ENCODE measurements around the gene DENND1A.

DNA sequence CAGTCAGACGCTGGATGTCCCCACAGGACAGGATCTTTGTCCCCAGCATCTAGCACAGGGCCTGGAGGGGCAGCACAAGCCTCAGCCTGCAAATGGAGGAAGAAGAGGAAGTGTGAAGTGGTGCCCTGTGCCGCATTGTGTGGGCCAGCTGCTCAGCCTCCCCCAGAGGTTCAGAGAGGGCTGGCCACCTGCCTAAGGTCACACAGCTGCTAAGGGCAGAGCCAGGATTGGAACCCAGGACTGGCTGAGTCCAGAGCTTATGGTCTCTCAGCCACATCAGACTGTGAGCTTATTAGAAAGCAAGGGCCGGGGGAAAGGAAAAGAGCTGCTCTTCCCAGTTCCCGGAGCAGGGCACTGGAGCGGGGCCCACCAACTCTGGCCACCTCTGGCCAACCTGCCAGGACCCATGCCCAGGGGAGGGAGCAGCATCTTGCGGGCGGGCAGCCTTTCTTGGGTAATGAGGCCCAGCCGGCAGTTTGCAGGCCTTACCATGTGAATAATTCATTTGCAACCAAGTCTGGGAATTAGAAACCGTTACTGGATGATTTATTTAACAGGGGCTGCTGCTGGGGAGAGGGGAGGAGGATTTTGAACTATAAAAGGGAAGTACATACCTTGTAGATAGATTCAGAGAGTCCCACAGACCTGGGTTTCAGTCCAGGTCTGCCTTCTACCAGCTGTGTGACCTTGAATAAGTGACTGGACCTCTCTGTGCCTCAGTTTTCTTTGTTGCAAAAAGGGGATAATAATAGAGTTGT, 585.6 kb downstream of the DENND1A start:
- TF ChIP-seq, protein P1, sequence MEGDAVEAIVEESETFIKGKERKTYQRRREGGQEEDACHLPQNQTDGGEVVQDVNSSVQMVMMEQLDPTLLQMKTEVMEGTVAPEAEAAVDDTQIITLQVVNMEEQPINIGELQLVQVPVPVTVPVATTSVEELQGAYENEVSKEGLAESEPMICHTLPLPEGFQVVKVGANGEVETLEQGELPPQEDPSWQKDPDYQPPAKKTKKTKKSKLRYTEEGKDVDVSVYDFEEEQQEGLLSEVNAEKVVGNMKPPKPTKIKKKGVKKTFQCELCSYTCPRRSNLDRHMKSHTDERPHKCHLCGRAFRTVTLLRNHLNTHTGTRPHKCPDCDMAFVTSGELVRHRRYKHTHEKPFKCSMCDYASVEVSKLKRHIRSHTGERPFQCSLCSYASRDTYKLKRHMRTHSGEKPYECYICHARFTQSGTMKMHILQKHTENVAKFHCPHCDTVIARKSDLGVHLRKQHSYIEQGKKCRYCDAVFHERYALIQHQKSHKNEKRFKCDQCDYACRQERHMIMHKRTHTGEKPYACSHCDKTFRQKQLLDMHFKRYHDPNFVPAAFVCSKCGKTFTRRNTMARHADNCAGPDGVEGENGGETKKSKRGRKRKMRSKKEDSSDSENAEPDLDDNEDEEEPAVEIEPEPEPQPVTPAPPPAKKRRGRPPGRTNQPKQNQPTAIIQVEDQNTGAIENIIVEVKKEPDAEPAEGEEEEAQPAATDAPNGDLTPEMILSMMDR (IDR thresholded peaks at IDR 0.05), result no peak
- no peak for TF ChIP-seq EP300 (IDR thresholded peaks at IDR 0.05)
- no peak for TF ChIP-seq POLR2A (IDR thresholded peaks at IDR 0.05)
